ENCODE data around the gene HEYL.

Gene HEYL

GRCh38 chr1:39590546-39590945, 48.9 kb downstream of the HEYL start:
- intact Hi-C loops (cut with micrococcal nuclease), result no loop called here
- Mint-ChIP-seq H3K9me3 (no peaks in the 10 kb centered on the region), H3K27me3 (peaks cover 8% of the 10 kb centered on the region), H3K27ac (no peak overlapping the region), H3K4me3 (no peak overlapping the region), H3K36me3 (ENCODE audit: low read depth) (no peaks in the 10 kb centered on the region), H3K4me1 (ENCODE audit: low read depth) (no peaks in the 10 kb centered on the region)

- H3K4me3 Mint-ChIP-seq, result no peak overlapping the region
- no peaks in the 10 kb centered on the region for H3K4me1 Mint-ChIP-seq (ENCODE audit: low read depth)
- peaks cover 4% of the 10 kb centered on the region for H3K27me3 Mint-ChIP-seq
- intact Hi-C loops (cut with micrococcal nuclease), result no loop called here
- H3K36me3 Mint-ChIP-seq (ENCODE audit: low read depth), result no peaks in the 10 kb centered on the region
- H3K9me3 Mint-ChIP-seq, result no peaks in the 10 kb centered on the region
- H3K27ac Mint-ChIP-seq, result no peak overlapping the region
Measured at GRCh38 chr1:39585933-39586332, 53.5 kb downstream of the HEYL start.

GRCh38 chr1:39576016-39576657, 63.3 kb downstream of the HEYL start:
- intact Hi-C loops (cut with micrococcal nuclease), result loop anchor here (5.0 kb wide), 1 partner anchor 34 kb away; no protein-coding TSS in a partner anchor
- Mint-ChIP-seq H3K4me3 (peak overlapping the region; percentile 90), H3K27ac (peak overlapping the region; percentile 89), H3K4me1 (ENCODE audit: low read depth) (peaks cover 28% of the 10 kb centered on the region), H3K27me3 (peaks cover 5% of the 10 kb centered on the region), H3K36me3 (ENCODE audit: low read depth) (peaks cover 57% of the 10 kb centered on the region), H3K9me3 (no peaks in the 10 kb centered on the region)

GRCh38 chr1:39575191-39576015, 64.0 kb downstream of the HEYL start:
- Mint-ChIP-seq H3K4me3 (peak overlapping the region; percentile 90), H3K4me1 (ENCODE audit: low read depth) (peaks cover 28% of the 10 kb centered on the region), H3K27me3 (peaks cover 5% of the 10 kb centered on the region), H3K36me3 (ENCODE audit: low read depth) (peaks cover 65% of the 10 kb centered on the region), H3K9me3 (no peaks in the 10 kb centered on the region), H3K27ac (peak overlapping the region; percentile 89)
- intact Hi-C loops (cut with micrococcal nuclease), result loop anchor here (5.0 kb wide), 1 partner anchor 33 kb away; no protein-coding TSS in a partner anchor

- Mint-ChIP-seq H3K27me3 (peaks cover 3% of the 10 kb centered on the region), H3K36me3 (ENCODE audit: low read depth) (peaks cover 72% of the 10 kb centered on the region), H3K4me3 (peak overlapping the region; percentile 90), H3K9me3 (no peaks in the 10 kb centered on the region), H3K4me1 (ENCODE audit: low read depth) (peaks cover 28% of the 10 kb centered on the region), H3K27ac (peak overlapping the region; percentile 89)
- intact Hi-C loops (cut with micrococcal nuclease), result loop anchor here (5.0 kb wide), 1 partner anchor 32 kb away; no protein-coding TSS in a partner anchor
Measured at GRCh38 chr1:39574646-39575045, 64.8 kb downstream of the HEYL start.
